Measurements from ENCODE around the gene NEK11.

DNA sequence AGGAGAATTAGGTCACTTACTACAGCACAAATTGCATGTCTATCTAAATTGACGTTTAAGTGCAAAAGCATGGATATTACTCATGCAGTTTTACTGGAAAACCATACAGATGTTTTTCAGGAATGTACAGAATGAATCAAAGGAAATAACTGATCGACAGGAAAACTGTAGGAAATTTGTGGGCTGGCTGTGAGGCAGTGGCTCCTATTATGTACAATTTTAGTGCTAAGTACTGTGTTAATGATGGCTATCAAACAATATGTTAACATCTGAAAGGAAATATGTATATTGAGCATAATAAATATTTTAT lies 361.8 kb downstream of the NEK11 start:
- TF ChIP-seq CTCF (conservative IDR thresholded peaks at IDR 0.05; ENCODE audit: low read length), result no peak
- no peak for TF ChIP-seq EZH2phosphoT487 (IDR thresholded peaks at IDR 0.05; ENCODE audit: borderline replicate concordance)

Measured in Loucy (cell line).